Prostate gland (tissue), 2 donors: ENCODE results near the gene GPR137B.

Source experiments
- CTCF ChIP-seq, 4 experiments: fragments of 200-600 bp in 2 of 4; fragments of 450-650 bp in 2 of 4; sonication (generic) in 2 of 4; IDR thresholded peaks; 1 replicate in 3 of 4; 2 replicates in 1 of 4; pipeline ENCODE4 v1.5.1; 2016 to 2019; ENCODE audit warnings: antibody characterized with exemption in 4 of 4, mild to moderate bottlenecking in 2 of 4, moderate library complexity in 2 of 4
- POLR2A ChIP-seq: fragments of 450-650 bp; IDR thresholded peaks from one replicate; pipeline ENCODE4 v1.6.1; 2016; ENCODE audit warnings: antibody characterized with exemption, mild to moderate bottlenecking

GRCh38 chr1:236120721-236121153 lies 21.6 kb upstream of the GPR137B start:
- TF ChIP-seq POLR2A (no peak), CTCF (IDR thresholded peaks at IDR 0.05) (no peak)
